Aorta (tissue), 5 donors: ENCODE data around the gene BATF3. TPM values are rescaled to one million over a fixed set of nuclear protein-coding genes. Genes with fewer than 3 reads are reported as not detected.

Source experiments
- ATAC-seq: fragments of 200-7000 bp; cut with Tn5 transposase; one replicate; pipeline ENCODE4 v1.9.1; 2022; ENCODE audit warnings: moderate library complexity; ENCODE audit not compliant: low FRiP score
- DNase-seq, 2 donors: peaks; one replicate each; pipeline ENCODE4 v3.0.0-alpha.2; 2020
- H3K27ac ChIP-seq, 2 donors: one replicate each; pipeline ENCODE4 v1.5.1; 2013; ENCODE audit warnings: low read length in 2 of 2, mild to moderate bottlenecking in 2 of 2, moderate library complexity in 2 of 2, control low read depth in 1 of 2, inconsistent platforms in 1 of 2, low read depth in 1 of 2
- H3K27me3 ChIP-seq, 2 donors: one replicate each; pipeline ENCODE4 v1.6.1; 2013; ENCODE audit warnings: control low read depth in 1 of 2, low read length in 1 of 2, mild to moderate bottlenecking in 1 of 2, moderate library complexity in 1 of 2; ENCODE audit not compliant: insufficient read depth in 2 of 2, control insufficient read depth in 1 of 2
- H3K36me3 ChIP-seq, 2 donors: one replicate each; pipeline ENCODE4 v1.6.1; 2013; ENCODE audit warnings: control low read depth in 1 of 2, low read length in 1 of 2, mild to moderate bottlenecking in 1 of 2; ENCODE audit not compliant: insufficient read depth in 2 of 2, control insufficient read depth in 1 of 2
- H3K4me1 ChIP-seq, 2 donors: one replicate each; pipeline ENCODE4 v1.6.1; 2013; ENCODE audit warnings: low read length in 2 of 2, control low read depth in 1 of 2, mild to moderate bottlenecking in 1 of 2, moderate library complexity in 1 of 2; ENCODE audit not compliant: insufficient read depth in 2 of 2, control insufficient read depth in 1 of 2
- H3K4me3 ChIP-seq, 2 donors: one replicate each; pipeline ENCODE4 v1.5.1; 2013; ENCODE audit warnings: low read length in 2 of 2, control low read depth in 1 of 2, mild to moderate bottlenecking in 1 of 2
- H3K9me3 ChIP-seq: one replicate; pipeline ENCODE4 v1.6.1; 2013; ENCODE audit warnings: mild to moderate bottlenecking, low read length; ENCODE audit not compliant: control insufficient read depth
- WGBS, 2 donors: extraction: QIAGEN DNeasy Blood & Tissue Kit; methylation state at CpG; one replicate each; pipeline ENCODE4 v1.1.7; 2013; 5-methylcytosine and 5-hydroxymethylcytosine counted together
- intact Hi-C, 2 donors: fragments of 100-400 bp; cut with DNase I; formaldehyde crosslinking; loops; one replicate each; pipeline versions ENCODE4 v1.14.2 to v1.15.0; 2022
- polyA plus RNA-seq, 2 donors: library from polyadenylated mRNA; stranded (reverse); fragments of 200-250 nt; gene quantifications; one replicate each; pipeline ENCODE4 v1.2.3, GENCODE V29; 2013
- total RNA-seq, 2 donors: library from RNA; stranded (reverse); fragmentation: NEBNext Ultra II Directional; extraction: Animal tissue kit (Norgen Biotek cat#: 25700); gene quantifications; one replicate each; pipeline ENCODE4 v1.2.1, GENCODE V29; 2021
- donor health status: healthy with polysubstance abuse.
- donor health status: Bipolar disorder and iron deficiency.
- donor health status: DM: no; HTN: no; CAD: no.
- donor health status: DM: no; HTN: no; CAD: no.
- donor health status: DM: yes; HTN: yes; CAD: no.

The BATF3 gene
- total and polyA plus RNA-seq, 4 donors = 5.5 to 13.9 (median 7.3) TPM

GRCh38 chr1:212638492-212639151 is 61.0 kb downstream of the BATF3 start:
- H3K9me3 ChIP-seq = no peaks in the 10 kb centered on the region
- 31 to 60% methylated on average over 4 of the region's 4 CpGs for WGBS, 2 donors
- H3K27ac ChIP-seq = peak overlapping the region in 1 of 2 donors; percentile 61
- no peak overlapping the region for H3K4me3 ChIP-seq
- no peaks in the 10 kb centered on the region for H3K27me3 ChIP-seq
- DNase-seq (no peak), ATAC-seq (no peak)
- intact Hi-C loops = no loop called here
- H3K36me3 ChIP-seq = no peaks in the 10 kb centered on the region
- peaks cover 0 to 3% of the 10 kb centered on the region in 2 donors for H3K4me1 ChIP-seq

DNA sequence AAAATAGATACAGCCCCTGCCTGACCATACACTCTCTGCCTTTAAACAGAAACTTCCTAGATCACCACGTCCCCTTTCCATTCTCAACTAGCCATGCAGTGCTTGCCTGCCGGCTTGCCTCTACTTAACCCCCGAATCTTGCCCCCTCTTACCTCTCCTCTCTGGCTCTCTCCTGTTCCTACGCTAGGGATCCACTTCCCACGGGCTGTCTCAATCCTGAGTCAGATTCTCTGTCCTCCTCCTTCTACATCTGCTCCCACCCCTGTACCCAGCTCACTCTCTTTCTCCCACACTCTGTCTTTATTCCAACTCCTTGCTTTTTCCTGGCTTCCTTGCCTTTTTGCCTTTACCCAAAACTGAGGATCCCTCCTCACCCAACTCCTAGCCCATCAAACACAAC is 61.7 kb downstream of the BATF3 start:
- Histone ChIP-seq H3K9me3 (no peaks in the 10 kb centered on the region), H3K27ac (peak overlapping the region in 1 of 2 donors; percentile 61), H3K27me3 (no peaks in the 10 kb centered on the region), H3K4me3 (no peak overlapping the region), H3K36me3 (no peaks in the 10 kb centered on the region), H3K4me1 (peaks cover 0 to 2% of the 10 kb centered on the region in 2 donors)
- no peak for DNase-seq
- no peak for ATAC-seq
- 77 to 82% methylated on average over 5 of the region's 5 CpGs for WGBS, 2 donors
- intact Hi-C loops = no loop called here

Other genes with a start within 250 kb of the BATF3 start
- 100 to 1,000 TPM in 1 of 2 donors, 10 to 100 TPM in 1; 28.1 to 265 TPM for gene ATF3, start 91.1 kb downstream of the BATF3 start, total RNA-seq
- gene ATF3, start 91.1 kb downstream of the BATF3 start, polyA plus RNA-seq = 10 to 100 TPM; 22.7 to 60.9 TPM
- 10 to 100 TPM; 26.3 to 30.5 TPM for gene NSL1, start 91.9 kb upstream of the BATF3 start, total RNA-seq
- 10 to 100 TPM; 17.7 to 29.2 TPM for gene NSL1, start 91.9 kb upstream of the BATF3 start, polyA plus RNA-seq
- 10 to 100 TPM; 10.9 to 11.4 TPM for gene TATDN3, start 92.1 kb upstream of the BATF3 start, total RNA-seq
- 10 to 100 TPM; 10.1 to 27.0 TPM for gene TATDN3, start 92.1 kb upstream of the BATF3 start, polyA plus RNA-seq
- gene SPATA45, start 147.8 kb upstream of the BATF3 start, total RNA-seq = under 1 TPM in 1 of 2 donors, not detected in 1; 0.78 TPM
- not detected for gene SPATA45, start 147.8 kb upstream of the BATF3 start, polyA plus RNA-seq
- 1 to 10 TPM; 6.9 to 7.7 TPM for gene FLVCR1, start 158.4 kb upstream of the BATF3 start, total RNA-seq
- 1 to 10 TPM; 2.6 to 3.0 TPM for gene FLVCR1, start 158.4 kb upstream of the BATF3 start, polyA plus RNA-seq